Measurements from ENCODE around the gene HES3.

HES3 gene

GRCh38 chr1:6222636-6223035, 21.3 kb upstream of the HES3 start:
- DNase-seq (ENCODE audit: low read depth): no peak
- TF ChIP-seq CTCF (IDR thresholded peaks at IDR 0.05; ENCODE audit: low read depth, low read length, missing control alignments): no peak
- H3K4me3 ChIP-seq (ENCODE audit: low read depth, low read length): no peak overlapping the region

- no peak overlapping the region for H3K4me3 ChIP-seq (ENCODE audit: low read depth, low read length)
- TF ChIP-seq CTCF (IDR thresholded peaks at IDR 0.05; ENCODE audit: low read depth, low read length, missing control alignments): no peak
- no peak for DNase-seq (ENCODE audit: low read depth)
Observed at GRCh38 chr1:6223617-6224016, 20.4 kb upstream of the HES3 start.

- no peak for TF ChIP-seq CTCF (IDR thresholded peaks at IDR 0.05; ENCODE audit: low read depth, low read length, missing control alignments)
- no peak for DNase-seq (ENCODE audit: low read depth)
- no peak overlapping the region for H3K4me3 ChIP-seq (ENCODE audit: low read depth, low read length)
Observed at GRCh38 chr1:6224718-6225117, 19.3 kb upstream of the HES3 start.

GRCh38 chr1:6225651-6226050, 18.3 kb upstream of the HES3 start:
- DNase-seq (ENCODE audit: low read depth): no peak
- no peak overlapping the region for H3K4me3 ChIP-seq (ENCODE audit: low read depth, low read length)
- TF ChIP-seq CTCF (IDR thresholded peaks at IDR 0.05; ENCODE audit: low read depth, low read length, missing control alignments): no peak

GRCh38 chr1:6233376-6233775, 10.6 kb upstream of the HES3 start:
- DNase-seq (ENCODE audit: low read depth): no peak
- H3K4me3 ChIP-seq (ENCODE audit: low read depth, low read length): no peak overlapping the region
- TF ChIP-seq CTCF (IDR thresholded peaks at IDR 0.05; ENCODE audit: low read depth, low read length, missing control alignments): no peak

GRCh38 chr1:6234502-6235295, 9.3 kb upstream of the HES3 start:
- peak overlapping the region; percentile 70 for H3K4me3 ChIP-seq (ENCODE audit: low read depth, low read length)
- no peak for DNase-seq (ENCODE audit: low read depth)
- TF ChIP-seq CTCF (IDR thresholded peaks at IDR 0.05; ENCODE audit: low read depth, low read length, missing control alignments): no peak

- no peak for DNase-seq (ENCODE audit: low read depth)
- H3K4me3 ChIP-seq (ENCODE audit: low read depth, low read length): peak overlapping the region; percentile 70
- no peak for TF ChIP-seq CTCF (IDR thresholded peaks at IDR 0.05; ENCODE audit: low read depth, low read length, missing control alignments)
Observed at GRCh38 chr1:6235296-6235677, 8.7 kb upstream of the HES3 start.

Measured in GM12864 (cell line).